DOHH2 (cell line): ENCODE measurements around the gene INTS6L.
A peak's percentile ranks its signal among the peaks of the same experiment; 100 is the strongest.

ENCODE experiments used
- H3F3A ChIP-seq: fragments of 200-600 bp; sonication (generic), shearing (Covaris generic); 2 replicates; pipeline ENCODE4 v1.6.0; 2016; ENCODE audit warnings: antibody characterized with exemption, mild to moderate bottlenecking; ENCODE audit not compliant: control insufficient read depth, insufficient read depth
- H3K27ac ChIP-seq: fragments of 200-600 bp; sonication (generic); 2 replicates; pipeline ENCODE4 v1.5.1; 2014; ENCODE audit warnings: low read depth, mild to moderate bottlenecking, low read length, moderate library complexity
- H3K27me3 ChIP-seq: fragments of 200-600 bp; sonication (generic); 2 replicates; pipeline ENCODE4 v1.6.1; 2014; ENCODE audit warnings: mild to moderate bottlenecking, low read length, mixed read lengths; ENCODE audit not compliant: control insufficient read depth
- H3K36me3 ChIP-seq: fragments of 200-600 bp; sonication (generic); 2 replicates; pipeline ENCODE4 v1.6.1; 2014; ENCODE audit warnings: mild to moderate bottlenecking, low read length, moderate library complexity, mixed read lengths; ENCODE audit not compliant: control insufficient read depth
- H3K4me1 ChIP-seq: fragments of 200-600 bp; sonication (generic); 2 replicates; pipeline ENCODE4 v1.6.1; 2014; ENCODE audit warnings: mild to moderate bottlenecking, low read length, mixed read lengths; ENCODE audit not compliant: control insufficient read depth
- H3K4me2 ChIP-seq: fragments of 200-600 bp; sonication (generic); 2 replicates; pipeline ENCODE4 v1.6.0; 2014; ENCODE audit warnings: mild to moderate bottlenecking, low read length, moderate library complexity
- H3K4me3 ChIP-seq: fragments of 200-600 bp; sonication (generic); 2 replicates; pipeline ENCODE4 v1.5.1; 2014; ENCODE audit warnings: mild to moderate bottlenecking, low read length, mixed read lengths
- H3K79me2 ChIP-seq: fragments of 200-600 bp; sonication (generic); 2 replicates; pipeline ENCODE4 v1.6.1; 2014; ENCODE audit warnings: mild to moderate bottlenecking, low read length, mixed read lengths; ENCODE audit not compliant: control insufficient read depth
- H3K9me2 ChIP-seq: fragments of 200-600 bp; sonication (generic); replicated peaks from 2 replicates; pipeline ENCODE4 v1.6.1; 2014; ENCODE audit warnings: mild to moderate bottlenecking, low read length, mixed read lengths; ENCODE audit not compliant: control insufficient read depth
- H3K9me3 ChIP-seq: fragments of 200-600 bp; sonication (generic); 2 replicates; pipeline ENCODE4 v1.6.1; 2014; ENCODE audit warnings: antibody characterized with exemption, low read length, mixed read lengths; ENCODE audit not compliant: control insufficient read depth, insufficient read depth
- H4K20me1 ChIP-seq: fragments of 200-600 bp; sonication (generic); 2 replicates; pipeline ENCODE4 v1.6.0; 2014; ENCODE audit warnings: low read depth, mild to moderate bottlenecking, antibody characterized with exemption, low read length, moderate library complexity; ENCODE audit not compliant: control insufficient read depth, insufficient read depth
- EZH2phosphoT487 ChIP-seq: fragments of 200-600 bp; sonication (generic); IDR thresholded peaks from 2 replicates; pipeline ENCODE4 v1.6.1; 2017; ENCODE audit warnings: borderline replicate concordance, mild to moderate bottlenecking, antibody characterized with exemption, low read length, moderate library complexity, mixed read lengths
- TF ChIP-seq, protein P1 (sequence below): fragments of 200-600 bp; sonication (generic); IDR thresholded peaks from one replicate; pipeline ENCODE4 v1.5.1; 2014; ENCODE audit warnings: antibody characterized with exemption, mild to moderate bottlenecking, low read depth, low read length; ENCODE audit not compliant: poor library complexity, severe bottlenecking

INTS6L gene

GRCh38 chrX:135520022-135520552, 373 bp upstream of the INTS6L start:
- peak overlapping the region; percentile 67 for H3K4me2 ChIP-seq
- H3K36me3 ChIP-seq = no peaks in the 10 kb centered on the region
- no peaks in the 10 kb centered on the region for H3K9me3 ChIP-seq
- H3K27me3 ChIP-seq = no peaks in the 10 kb centered on the region
- H3K4me3 ChIP-seq = peak overlapping the region; percentile 85
- H3K79me2 ChIP-seq = peaks cover 12% of the 10 kb centered on the region
- peaks cover 12% of the 10 kb centered on the region for H3K4me1 ChIP-seq
- TF ChIP-seq, protein P1, sequence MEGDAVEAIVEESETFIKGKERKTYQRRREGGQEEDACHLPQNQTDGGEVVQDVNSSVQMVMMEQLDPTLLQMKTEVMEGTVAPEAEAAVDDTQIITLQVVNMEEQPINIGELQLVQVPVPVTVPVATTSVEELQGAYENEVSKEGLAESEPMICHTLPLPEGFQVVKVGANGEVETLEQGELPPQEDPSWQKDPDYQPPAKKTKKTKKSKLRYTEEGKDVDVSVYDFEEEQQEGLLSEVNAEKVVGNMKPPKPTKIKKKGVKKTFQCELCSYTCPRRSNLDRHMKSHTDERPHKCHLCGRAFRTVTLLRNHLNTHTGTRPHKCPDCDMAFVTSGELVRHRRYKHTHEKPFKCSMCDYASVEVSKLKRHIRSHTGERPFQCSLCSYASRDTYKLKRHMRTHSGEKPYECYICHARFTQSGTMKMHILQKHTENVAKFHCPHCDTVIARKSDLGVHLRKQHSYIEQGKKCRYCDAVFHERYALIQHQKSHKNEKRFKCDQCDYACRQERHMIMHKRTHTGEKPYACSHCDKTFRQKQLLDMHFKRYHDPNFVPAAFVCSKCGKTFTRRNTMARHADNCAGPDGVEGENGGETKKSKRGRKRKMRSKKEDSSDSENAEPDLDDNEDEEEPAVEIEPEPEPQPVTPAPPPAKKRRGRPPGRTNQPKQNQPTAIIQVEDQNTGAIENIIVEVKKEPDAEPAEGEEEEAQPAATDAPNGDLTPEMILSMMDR = no peak
- TF ChIP-seq EZH2phosphoT487 = no peak
- H3F3A ChIP-seq = no peaks in the 10 kb centered on the region
- H3K27ac ChIP-seq = no peak overlapping the region
- no peaks in the 10 kb centered on the region for H3K9me2 ChIP-seq
- no peaks in the 10 kb centered on the region for H4K20me1 ChIP-seq

DNA sequence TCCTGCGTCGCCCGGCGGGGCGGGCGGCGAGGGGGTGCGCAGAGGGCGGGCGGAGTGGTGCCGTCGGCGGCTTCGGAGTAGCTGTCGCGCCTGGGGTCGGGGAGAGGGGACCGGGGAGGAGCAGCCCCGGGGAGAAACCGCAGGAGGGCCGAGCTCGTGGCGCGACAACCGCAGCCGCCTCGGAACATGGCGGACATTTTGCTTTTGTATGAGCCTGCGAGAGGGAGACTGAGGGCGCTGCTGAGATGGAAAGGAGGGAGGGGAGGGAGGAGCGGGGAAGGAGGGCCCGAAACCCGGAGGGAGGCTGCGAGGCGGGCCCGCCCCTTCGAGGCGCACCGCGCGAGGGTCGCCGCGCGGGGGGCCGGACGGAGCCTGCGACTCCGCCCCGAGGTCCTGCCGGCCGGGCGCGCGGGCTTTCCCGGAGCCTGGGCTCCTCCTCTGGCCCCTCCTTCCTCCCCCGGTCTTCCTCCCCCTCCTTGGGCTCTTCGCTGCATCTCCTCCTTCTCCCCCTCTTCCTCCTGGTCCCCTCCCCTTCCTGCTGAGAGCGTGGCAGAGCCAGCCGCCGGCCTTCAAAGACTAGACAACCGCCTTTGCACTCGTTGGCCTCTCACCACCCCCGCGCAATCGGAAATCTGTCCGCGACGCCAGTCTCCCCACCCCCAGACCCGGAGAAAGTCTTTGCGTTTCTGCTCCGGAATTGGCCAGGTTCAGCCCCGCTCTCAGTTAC, 1.1 kb downstream of the INTS6L start:
- H3K79me2 ChIP-seq = peaks cover 12% of the 10 kb centered on the region

GRCh38 chrX:135522132-135522530, 1.7 kb downstream of the INTS6L start:
- Histone ChIP-seq H3K27ac (peak overlapping the region; percentile 59), H3F3A (no peaks in the 10 kb centered on the region), H3K79me2 (peaks cover 12% of the 10 kb centered on the region), H3K4me2 (peak overlapping the region; percentile 72), H4K20me1 (no peaks in the 10 kb centered on the region), H3K4me3 (peak overlapping the region; percentile 78), H3K27me3 (no peaks in the 10 kb centered on the region), H3K9me3 (no peaks in the 10 kb centered on the region), H3K9me2 (no peaks in the 10 kb centered on the region), H3K4me1 (peaks cover 12% of the 10 kb centered on the region), H3K36me3 (no peaks in the 10 kb centered on the region)
- TF ChIP-seq, protein P1 = no peak
- TF ChIP-seq EZH2phosphoT487 = no peak

More for the DNA sequence above, 1.1 kb downstream of the INTS6L start:
- H3K4me2 ChIP-seq = peak overlapping the region; percentile 72
- TF ChIP-seq, protein P1 = no peak
- H3K9me2 ChIP-seq = no peaks in the 10 kb centered on the region
- no peaks in the 10 kb centered on the region for H4K20me1 ChIP-seq
- H3K27ac ChIP-seq = peak overlapping the region; percentile 77
- peaks cover 12% of the 10 kb centered on the region for H3K4me1 ChIP-seq
- peak overlapping the region; percentile 85 for H3K4me3 ChIP-seq
- no peaks in the 10 kb centered on the region for H3K36me3 ChIP-seq
- no peaks in the 10 kb centered on the region for H3K27me3 ChIP-seq
- no peaks in the 10 kb centered on the region for H3F3A ChIP-seq
- H3K9me3 ChIP-seq = no peaks in the 10 kb centered on the region
